ENCODE data around the gene KIF22. TPM values are rescaled to one million over a fixed set of nuclear protein-coding genes. Genes with fewer than 3 reads are reported as not detected.
"Not testable (repeated sequence)": the region's sequence is repeated elsewhere in the genome, so short reads cannot be mapped to it uniquely, and the experiment has no call there.

KIF22 gene
- total and polyA plus RNA-seq, 9 of the 15 experiments (the other 6 are each of a cell fraction or from before 2014, with no cell fraction given): 8.7 to 232 (median 131) TPM

GRCh38 chr16:29772330-29772729 is 18.2 kb upstream of the KIF22 start:
- CTCF ChIA-PET (ENCODE audit: low intra/inter-chr PET ratio); H3K27ac ChIP-seq (ENCODE audit: extremely low read depth, low read depth, low read length); H3K4me1 ChIP-seq (replicated peaks in 1 of 2; ENCODE audit: control insufficient read depth in 2 of 2, insufficient read depth in 2 of 2, low read length in 2 of 2); H2AFZ ChIP-seq (ENCODE audit: low read depth, low read length); DNase-seq (ENCODE audit: extremely low read depth in 1 of 4, low spot score in 3 of 4); H3K9me3 ChIP-seq (replicated peaks; ENCODE audit: control insufficient read depth, insufficient read depth, low read depth, low read length); H3K36me3 ChIP-seq (ENCODE audit: control insufficient read depth, insufficient read depth, low read length); H3K27me3 ChIP-seq (ENCODE audit: control insufficient read depth in 2 of 2, insufficient read depth in 2 of 2, low read length in 2 of 2); H3K9me1 ChIP-seq (ENCODE audit: control insufficient read depth, insufficient read depth, low read length); BruUV-seq (replicated peaks); H3K4me3 ChIP-seq; H3K79me2 ChIP-seq (ENCODE audit: control insufficient read depth, insufficient read depth, low read length); H4K20me1 ChIP-seq (replicated peaks; ENCODE audit: control insufficient read depth, insufficient read depth, low read length); intact Hi-C loops (cut with micrococcal nuclease); H3K9ac ChIP-seq (ENCODE audit: insufficient read depth in 1 of 2, low read depth in 2 of 2, low read length in 2 of 2); in situ Hi-C loops (cut with MboI); H3K4me2 ChIP-seq (ENCODE audit: insufficient read depth, low read length); FAIRE-seq; TF ChIP-seq NR2C2 (CRISPR knock-in tag; IDR thresholded peaks at IDR 0.05): not testable (repeated sequence)
- TF ChIP-seq CEBPB (tag; IDR thresholded peaks at IDR 0.05): peak; percentile 84
- peak; percentile 14; the same call in 1 of the 2 replicates for TF ChIP-seq SMARCE1 (IDR thresholded peaks at IDR 0.05)
- peak; percentile 85 for TF ChIP-seq CEBPG (CRISPR knock-in tag; IDR thresholded peaks at IDR 0.05)
- TF ChIP-seq CEBPG (tag; conservative IDR thresholded peaks at IDR 0.05 in 1 of 2, IDR thresholded peaks at IDR 0.05 in 1 of 2): peak; percentile 82 to 86
- peak; percentile 47; the same call in 1 of the 2 replicates for TF ChIP-seq NR2C2 (tag; IDR thresholded peaks at IDR 0.05)
- TF ChIP-seq TRIM24 (IDR thresholded peaks at IDR 0.05): peak in 1 of 2 experiments; percentile 34; a peak in 1 of 4 replicates
- TF ChIP-seq ATF7 (IDR thresholded peaks at IDR 0.05): peak; percentile 67
- TF ChIP-seq RAD51 (IDR thresholded peaks at IDR 0.05; ENCODE audit: borderline replicate concordance, low read depth): 0 out of 2 replicates have a peak, but pooled peaks have one; percentile 14
- TF ChIP-seq, protein P1, sequence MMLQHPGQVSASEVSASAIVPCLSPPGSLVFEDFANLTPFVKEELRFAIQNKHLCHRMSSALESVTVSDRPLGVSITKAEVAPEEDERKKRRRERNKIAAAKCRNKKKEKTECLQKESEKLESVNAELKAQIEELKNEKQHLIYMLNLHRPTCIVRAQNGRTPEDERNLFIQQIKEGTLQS (IDR thresholded peaks at IDR 0.05): peak; percentile 89
- TF ChIP-seq, protein P1 (CRISPR knock-in tag; conservative IDR thresholded peaks at IDR 0.05): not testable (repeated sequence)
- peak; percentile 66 for TF ChIP-seq ZNF384 (IDR thresholded peaks at IDR 0.05; ENCODE audit: low read depth, low read length)
- peak; percentile 15; the same call in 1 of the 2 replicates for TF ChIP-seq CBFA2T3 (IDR thresholded peaks at IDR 0.05)
- 0 out of 2 replicates have a peak, but pooled peaks have one; percentile 36 for TF ChIP-seq HDAC2 (IDR thresholded peaks at IDR 0.05)
- TF ChIP-seq L3MBTL2 (IDR thresholded peaks at IDR 0.05): 0 out of 2 replicates have a peak, but pooled peaks have one; percentile 22
- TF ChIP-seq CTBP1 (IDR thresholded peaks at IDR 0.05; ENCODE audit: borderline replicate concordance): peak; percentile 33; the same call in 1 of the 2 replicates
- ATAC-seq: peak; percentile 56; the same call in 2 of the 3 replicates
- POLR2A ChIA-PET: interaction anchor here (0.9 to 2.8 kb wide), 2 partner anchors 12 to 18 kb away, joined by 3 to 10 read pairs; partner anchors contain the start of gene KIF22
- 38% methylated on average over 7 of the region's 7 CpGs for WGBS (ENCODE audit: insufficient coverage, low coverage, missing lambda C conversion rate)

Measured in K562 (cell line).